WTC11 (cell line): ENCODE results near the gene MYMK. TPM values are rescaled to one million over a fixed set of nuclear protein-coding genes. Genes with fewer than 3 reads are reported as not detected.

Experiments used
- ATAC-seq: fragments of 200-7000 bp; cut with Tn5 transposase; 2 replicates; pipeline ENCODE4 v1.10.0; 2021; ENCODE audit warnings: mild to moderate bottlenecking, moderate library complexity
- CTCF ChIA-PET: fragments of 300-600 bp; sonication (Branson Sonifier 250); formaldehyde crosslinking; loops from one replicate; lab custom pipeline; 2021; ENCODE audit warnings: antibody characterized with exemption; lab: Charles Lee
- POLR2A ChIA-PET: fragments of 350-600 bp; sonication (Branson Sonifier 250); formaldehyde crosslinking; loops from one replicate; lab custom pipeline; 2021; ENCODE audit warnings: antibody characterized with exemption; lab: Charles Lee
- DNase-seq: peaks from one replicate; pipeline ENCODE4 v3.0.0; 2021; ENCODE audit warnings: low spot score
- H3K27ac Mint-ChIP-seq: 2 replicates; pipeline ENCODE4 v1.8.0; 2021; ENCODE audit warnings: mixed read lengths
- H3K27me3 Mint-ChIP-seq: 2 replicates; pipeline ENCODE4 v1.8.0; 2021; ENCODE audit warnings: low read depth, mild to moderate bottlenecking, moderate library complexity, mixed read lengths
- H3K36me3 Mint-ChIP-seq: 2 replicates; pipeline ENCODE4 v1.8.0; 2021; ENCODE audit warnings: mixed read lengths
- H3K4me1 Mint-ChIP-seq: 2 replicates; pipeline ENCODE4 v1.8.0; 2022; ENCODE audit warnings: mixed read lengths
- H3K4me3 Mint-ChIP-seq: 2 replicates; pipeline ENCODE4 v1.8.0; 2021; ENCODE audit warnings: mild to moderate bottlenecking, moderate library complexity, mixed read lengths
- H3K9me3 Mint-ChIP-seq: 2 replicates; pipeline ENCODE4 v1.8.0; 2021; ENCODE audit warnings: mixed read lengths
- ZNF317 ChIP-seq: sonication (generic); formaldehyde crosslinking; IDR thresholded peaks from 2 replicates; pipeline ENCODE4 v1.8.1; 2023; ENCODE audit warnings: low read depth, mild to moderate bottlenecking, moderate library complexity, missing genetic modification reagents, borderline replicate concordance
- total RNA-seq: library from RNA; stranded (reverse); gene quantifications from 3 replicates; pipeline ENCODE4 v1.2.3, GENCODE V29; 2021
- TF ChIP-seq, protein P1 (sequence below): sonication (generic); formaldehyde crosslinking; IDR thresholded peaks from 2 replicates; pipeline ENCODE4 v1.8.1; 2022; ENCODE audit warnings: low read depth, mild to moderate bottlenecking, moderate library complexity, missing genetic modification reagents, borderline replicate concordance
- TF ChIP-seq, protein P2 (sequence below): sonication (generic); formaldehyde crosslinking; IDR thresholded peaks from 2 replicates; pipeline ENCODE4 v1.8.1; 2022; ENCODE audit warnings: mild to moderate bottlenecking, missing genetic modification reagents, moderate library complexity, borderline replicate concordance
- TF ChIP-seq, protein P3 (sequence below): sonication (generic); formaldehyde crosslinking; IDR thresholded peaks from 2 replicates; pipeline ENCODE4 v1.8.0; 2022; ENCODE audit warnings: mild to moderate bottlenecking, missing genetic modification reagents
- TF ChIP-seq, protein P4 (sequence below): sonication (generic); formaldehyde crosslinking; IDR thresholded peaks from 2 replicates; pipeline ENCODE4 v1.8.1; 2022; ENCODE audit warnings: missing genetic modification reagents, borderline replicate concordance
- TF ChIP-seq, protein P5 (sequence below): sonication (generic); formaldehyde crosslinking; IDR thresholded peaks from 2 replicates; pipeline ENCODE4 v1.8.1; 2023; ENCODE audit warnings: mild to moderate bottlenecking, moderate library complexity, missing genetic modification reagents
- TF ChIP-seq, protein P6 (sequence below): sonication (generic); formaldehyde crosslinking; conservative IDR thresholded peaks from 2 replicates; pipeline ENCODE4 v1.8.1; 2023; ENCODE audit warnings: mild to moderate bottlenecking, low read depth, missing genetic modification reagents, moderate library complexity

The MYMK gene
- total RNA-seq, 1 experiment from 2014 or later, result not detected

DNA sequence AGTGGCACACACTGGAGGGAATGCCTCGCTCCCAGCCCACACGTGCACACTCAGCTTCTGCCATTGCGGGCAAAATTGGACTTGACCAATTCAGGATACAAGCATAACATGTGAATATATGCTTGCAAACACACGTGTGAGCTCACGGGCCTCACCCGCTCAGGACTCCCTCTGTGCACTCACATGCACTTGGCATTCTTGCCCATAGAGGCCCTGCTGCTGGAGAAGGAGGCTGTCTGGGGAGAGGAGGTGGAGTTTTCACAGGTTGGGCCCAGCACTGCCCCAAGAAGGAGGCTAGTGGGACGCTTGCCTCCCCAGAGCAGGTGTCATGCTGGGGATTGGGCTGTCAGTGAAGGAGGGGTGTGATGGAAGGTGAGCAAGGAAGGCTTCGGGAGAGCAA is 1.7 kb downstream of the MYMK start:
- TF ChIP-seq, protein P1, sequence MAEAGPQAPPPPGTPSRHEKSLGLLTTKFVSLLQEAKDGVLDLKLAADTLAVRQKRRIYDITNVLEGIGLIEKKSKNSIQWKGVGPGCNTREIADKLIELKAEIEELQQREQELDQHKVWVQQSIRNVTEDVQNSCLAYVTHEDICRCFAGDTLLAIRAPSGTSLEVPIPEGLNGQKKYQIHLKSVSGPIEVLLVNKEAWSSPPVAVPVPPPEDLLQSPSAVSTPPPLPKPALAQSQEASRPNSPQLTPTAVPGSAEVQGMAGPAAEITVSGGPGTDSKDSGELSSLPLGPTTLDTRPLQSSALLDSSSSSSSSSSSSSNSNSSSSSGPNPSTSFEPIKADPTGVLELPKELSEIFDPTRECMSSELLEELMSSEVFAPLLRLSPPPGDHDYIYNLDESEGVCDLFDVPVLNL (CRISPR knock-in tag), result 0 out of 2 replicates have a peak, but pooled peaks have one; percentile 38
- TF ChIP-seq ZNF317 (CRISPR knock-in tag), result no peak
- TF ChIP-seq, all 79 proteins: peak for 1
- ChIA-PET POLR2A (no interaction called here), CTCF (interaction anchor here (0.9 to 2.5 kb wide), 5 partner anchors 10 to 191 kb away, joined by 3 to 10 read pairs (median 3); no protein-coding TSS in a partner anchor)
- no peak overlapping the region for H3K27ac Mint-ChIP-seq
- no peak for ATAC-seq
- H3K4me1 Mint-ChIP-seq, result peaks cover 26% of the 10 kb centered on the region
- H3K4me3 Mint-ChIP-seq, result no peak overlapping the region
- H3K27me3 Mint-ChIP-seq, result peaks cover 2% of the 10 kb centered on the region; the same call in 1 of the 2 replicates
- no peaks in the 10 kb centered on the region for H3K36me3 Mint-ChIP-seq
- no peak for DNase-seq
- H3K9me3 Mint-ChIP-seq, result no peaks in the 10 kb centered on the region

DNA sequence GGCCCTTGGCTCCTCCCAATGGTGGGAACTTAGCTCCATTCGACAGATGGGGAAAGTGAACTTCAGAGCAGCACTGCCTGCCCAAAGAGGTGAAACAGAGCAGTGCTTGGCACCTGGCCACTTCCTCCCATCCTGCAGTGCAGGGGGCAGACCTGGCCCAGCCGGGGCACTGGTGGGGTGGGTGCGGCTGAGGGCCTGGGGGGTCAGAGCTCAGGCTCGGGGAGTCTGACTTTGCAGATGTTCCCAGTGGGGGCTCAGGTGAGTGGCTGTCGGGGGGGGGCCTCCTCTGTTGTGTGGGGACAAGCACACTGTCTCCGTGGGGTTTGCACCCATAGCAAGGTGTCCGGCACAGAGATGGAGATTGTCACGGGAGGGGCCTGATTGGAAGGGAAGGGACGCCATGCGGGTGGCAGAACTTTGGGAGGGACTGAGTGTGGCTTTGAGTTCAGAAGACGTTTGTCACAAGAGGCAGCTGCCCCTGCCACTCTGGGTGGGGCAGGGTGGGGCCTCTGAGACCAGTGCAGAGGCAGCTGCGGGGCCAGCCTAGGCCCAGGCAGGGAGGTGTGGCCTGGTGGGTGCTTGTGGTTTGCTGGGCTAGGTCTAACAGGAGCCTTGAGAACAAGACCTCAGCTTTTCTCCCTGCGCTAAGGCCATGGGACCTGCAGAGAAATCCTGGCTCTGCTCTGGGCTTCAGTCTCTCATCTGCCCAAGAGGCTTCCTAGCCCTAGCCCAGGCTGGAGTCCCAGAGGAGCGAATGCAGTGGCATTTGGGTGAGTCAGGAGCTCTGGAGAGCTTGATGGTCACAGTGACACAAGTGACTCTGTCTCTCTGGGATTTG is 2.5 kb downstream of the MYMK start:
- TF ChIP-seq, protein P2, sequence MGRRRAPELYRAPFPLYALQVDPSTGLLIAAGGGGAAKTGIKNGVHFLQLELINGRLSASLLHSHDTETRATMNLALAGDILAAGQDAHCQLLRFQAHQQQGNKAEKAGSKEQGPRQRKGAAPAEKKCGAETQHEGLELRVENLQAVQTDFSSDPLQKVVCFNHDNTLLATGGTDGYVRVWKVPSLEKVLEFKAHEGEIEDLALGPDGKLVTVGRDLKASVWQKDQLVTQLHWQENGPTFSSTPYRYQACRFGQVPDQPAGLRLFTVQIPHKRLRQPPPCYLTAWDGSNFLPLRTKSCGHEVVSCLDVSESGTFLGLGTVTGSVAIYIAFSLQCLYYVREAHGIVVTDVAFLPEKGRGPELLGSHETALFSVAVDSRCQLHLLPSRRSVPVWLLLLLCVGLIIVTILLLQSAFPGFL (CRISPR knock-in tag), result no peak
- TF ChIP-seq, protein P3, sequence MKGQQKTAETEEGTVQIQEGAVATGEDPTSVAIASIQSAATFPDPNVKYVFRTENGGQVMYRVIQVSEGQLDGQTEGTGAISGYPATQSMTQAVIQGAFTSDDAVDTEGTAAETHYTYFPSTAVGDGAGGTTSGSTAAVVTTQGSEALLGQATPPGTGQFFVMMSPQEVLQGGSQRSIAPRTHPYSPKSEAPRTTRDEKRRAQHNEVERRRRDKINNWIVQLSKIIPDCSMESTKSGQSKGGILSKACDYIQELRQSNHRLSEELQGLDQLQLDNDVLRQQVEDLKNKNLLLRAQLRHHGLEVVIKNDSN (CRISPR knock-in tag), result no peak
- TF ChIP-seq, protein P4, sequence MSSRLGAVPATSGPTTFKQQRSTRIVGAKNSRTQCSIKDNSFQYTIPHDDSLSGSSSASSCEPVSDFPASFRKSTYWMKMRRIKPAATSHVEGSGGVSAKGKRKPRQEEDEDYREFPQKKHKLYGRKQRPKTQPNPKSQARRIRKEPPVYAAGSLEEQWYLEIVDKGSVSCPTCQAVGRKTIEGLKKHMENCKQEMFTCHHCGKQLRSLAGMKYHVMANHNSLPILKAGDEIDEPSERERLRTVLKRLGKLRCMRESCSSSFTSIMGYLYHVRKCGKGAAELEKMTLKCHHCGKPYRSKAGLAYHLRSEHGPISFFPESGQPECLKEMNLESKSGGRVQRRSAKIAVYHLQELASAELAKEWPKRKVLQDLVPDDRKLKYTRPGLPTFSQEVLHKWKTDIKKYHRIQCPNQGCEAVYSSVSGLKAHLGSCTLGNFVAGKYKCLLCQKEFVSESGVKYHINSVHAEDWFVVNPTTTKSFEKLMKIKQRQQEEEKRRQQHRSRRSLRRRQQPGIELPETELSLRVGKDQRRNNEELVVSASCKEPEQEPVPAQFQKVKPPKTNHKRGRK (CRISPR knock-in tag), result no peak
- TF ChIP-seq ZNF317 (CRISPR knock-in tag), result no peak
- TF ChIP-seq, protein P5, sequence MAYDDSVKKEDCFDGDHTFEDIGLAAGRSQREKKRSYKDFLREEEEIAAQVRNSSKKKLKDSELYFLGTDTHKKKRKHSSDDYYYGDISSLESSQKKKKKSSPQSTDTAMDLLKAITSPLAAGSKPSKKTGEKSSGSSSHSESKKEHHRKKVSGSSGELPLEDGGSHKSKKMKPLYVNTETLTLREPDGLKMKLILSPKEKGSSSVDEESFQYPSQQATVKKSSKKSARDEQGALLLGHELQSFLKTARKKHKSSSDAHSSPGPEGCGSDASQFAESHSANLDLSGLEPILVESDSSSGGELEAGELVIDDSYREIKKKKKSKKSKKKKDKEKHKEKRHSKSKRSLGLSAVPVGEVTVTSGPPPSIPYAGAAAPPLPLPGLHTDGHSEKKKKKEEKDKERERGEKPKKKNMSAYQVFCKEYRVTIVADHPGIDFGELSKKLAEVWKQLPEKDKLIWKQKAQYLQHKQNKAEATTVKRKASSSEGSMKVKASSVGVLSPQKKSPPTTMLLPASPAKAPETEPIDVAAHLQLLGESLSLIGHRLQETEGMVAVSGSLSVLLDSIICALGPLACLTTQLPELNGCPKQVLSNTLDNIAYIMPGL, result no peak
- TF ChIP-seq, protein P6, sequence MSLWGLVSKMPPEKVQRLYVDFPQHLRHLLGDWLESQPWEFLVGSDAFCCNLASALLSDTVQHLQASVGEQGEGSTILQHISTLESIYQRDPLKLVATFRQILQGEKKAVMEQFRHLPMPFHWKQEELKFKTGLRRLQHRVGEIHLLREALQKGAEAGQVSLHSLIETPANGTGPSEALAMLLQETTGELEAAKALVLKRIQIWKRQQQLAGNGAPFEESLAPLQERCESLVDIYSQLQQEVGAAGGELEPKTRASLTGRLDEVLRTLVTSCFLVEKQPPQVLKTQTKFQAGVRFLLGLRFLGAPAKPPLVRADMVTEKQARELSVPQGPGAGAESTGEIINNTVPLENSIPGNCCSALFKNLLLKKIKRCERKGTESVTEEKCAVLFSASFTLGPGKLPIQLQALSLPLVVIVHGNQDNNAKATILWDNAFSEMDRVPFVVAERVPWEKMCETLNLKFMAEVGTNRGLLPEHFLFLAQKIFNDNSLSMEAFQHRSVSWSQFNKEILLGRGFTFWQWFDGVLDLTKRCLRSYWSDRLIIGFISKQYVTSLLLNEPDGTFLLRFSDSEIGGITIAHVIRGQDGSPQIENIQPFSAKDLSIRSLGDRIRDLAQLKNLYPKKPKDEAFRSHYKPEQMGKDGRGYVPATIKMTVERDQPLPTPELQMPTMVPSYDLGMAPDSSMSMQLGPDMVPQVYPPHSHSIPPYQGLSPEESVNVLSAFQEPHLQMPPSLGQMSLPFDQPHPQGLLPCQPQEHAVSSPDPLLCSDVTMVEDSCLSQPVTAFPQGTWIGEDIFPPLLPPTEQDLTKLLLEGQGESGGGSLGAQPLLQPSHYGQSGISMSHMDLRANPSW, result no peak
- ChIA-PET CTCF (interaction anchor here (1.0 to 2.5 kb wide), 3 partner anchors 35 to 192 kb away, joined by 3 to 10 read pairs (median 3); no protein-coding TSS in a partner anchor), POLR2A (no interaction called here)
- H3K4me3 Mint-ChIP-seq, result no peak overlapping the region
- H3K36me3 Mint-ChIP-seq, result no peaks in the 10 kb centered on the region
- ATAC-seq (no peak), DNase-seq (no peak)
- no peaks in the 10 kb centered on the region for H3K9me3 Mint-ChIP-seq
- H3K27ac Mint-ChIP-seq, result no peak overlapping the region
- H3K4me1 Mint-ChIP-seq, result peaks cover 20% of the 10 kb centered on the region
- H3K27me3 Mint-ChIP-seq, result peaks cover 2% of the 10 kb centered on the region; the same call in 1 of the 2 replicates
